NCI-H774 (cell line): ENCODE measurements around the gene P2RY6.

Experiments used
- DNase-seq: peaks from one replicate; lab custom pipeline; 2025; lab: John Stamatoyannopoulos, UW

Gene P2RY6

GRCh38 chr11:73317803-73318202 lies 45.7 kb downstream of the P2RY6 start:
- no peak for DNase-seq

DNA sequence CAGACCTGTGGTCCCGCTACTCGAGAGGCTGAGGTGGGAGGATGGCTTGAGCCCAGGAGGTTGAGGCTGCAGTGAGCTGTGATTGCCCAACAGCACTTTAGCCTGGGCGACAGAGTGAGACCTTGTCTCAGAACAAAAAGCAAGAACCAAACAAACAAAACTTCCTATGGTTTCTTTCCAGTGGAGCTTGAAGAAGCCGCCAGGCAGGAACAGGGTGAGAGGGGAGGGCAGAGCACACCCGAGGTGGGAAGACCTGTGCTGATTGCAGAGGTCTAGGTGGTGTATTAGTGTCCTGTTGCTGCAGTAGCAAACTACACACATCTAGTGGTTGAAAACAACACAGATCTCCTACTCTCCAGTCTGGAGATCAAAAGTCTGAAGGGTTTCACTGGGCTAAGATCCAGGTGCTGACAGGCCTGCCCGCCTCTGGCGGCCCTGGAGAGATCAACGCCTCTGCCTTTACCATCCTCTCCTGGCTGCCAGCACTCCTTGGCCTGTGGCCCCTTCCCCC lies 46.4 kb downstream of the P2RY6 start:
- DNase-seq = no peak

GRCh38 chr11:73320763-73321603 lies 48.8 kb downstream of the P2RY6 start:
- DNase-seq = no peak

DNA sequence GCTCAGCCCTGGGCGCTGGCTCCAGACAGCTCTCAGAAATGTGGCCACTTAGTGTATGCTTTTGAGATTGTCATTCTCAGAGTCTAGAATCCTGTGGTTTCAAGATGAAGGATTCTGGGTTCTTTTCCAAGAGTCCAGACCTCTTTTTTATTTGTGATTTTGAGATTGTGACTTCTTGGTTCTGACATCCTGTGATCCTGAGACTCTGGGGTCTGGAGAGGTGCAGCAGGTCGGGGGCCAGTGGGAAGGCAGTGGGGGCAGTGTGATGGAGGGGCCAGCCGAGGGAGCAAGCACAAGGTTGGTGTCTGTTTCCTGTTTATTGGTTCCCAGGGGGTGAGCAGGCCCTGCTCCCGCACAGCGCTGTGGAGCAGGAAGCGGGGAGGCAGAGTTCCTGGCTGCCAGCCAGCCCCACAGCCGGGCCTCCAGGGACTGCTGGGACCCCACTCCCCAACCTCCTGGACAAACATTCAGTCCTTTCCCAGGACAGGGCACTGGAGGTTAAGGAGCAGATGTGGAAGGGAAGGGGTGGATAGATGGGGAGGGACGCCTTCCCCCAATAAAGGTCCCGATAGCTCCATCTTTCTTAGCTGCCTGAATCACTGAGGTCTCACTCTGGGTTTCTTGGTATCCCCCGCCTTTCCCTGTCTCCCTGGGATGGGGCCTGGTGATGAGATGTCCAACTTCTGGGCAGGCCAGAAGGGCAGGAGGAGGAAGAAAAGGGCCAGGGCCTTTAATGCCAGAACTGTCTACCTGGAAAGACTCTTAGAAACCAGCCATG lies 49.7 kb downstream of the P2RY6 start:
- DNase-seq = no peak

DNA sequence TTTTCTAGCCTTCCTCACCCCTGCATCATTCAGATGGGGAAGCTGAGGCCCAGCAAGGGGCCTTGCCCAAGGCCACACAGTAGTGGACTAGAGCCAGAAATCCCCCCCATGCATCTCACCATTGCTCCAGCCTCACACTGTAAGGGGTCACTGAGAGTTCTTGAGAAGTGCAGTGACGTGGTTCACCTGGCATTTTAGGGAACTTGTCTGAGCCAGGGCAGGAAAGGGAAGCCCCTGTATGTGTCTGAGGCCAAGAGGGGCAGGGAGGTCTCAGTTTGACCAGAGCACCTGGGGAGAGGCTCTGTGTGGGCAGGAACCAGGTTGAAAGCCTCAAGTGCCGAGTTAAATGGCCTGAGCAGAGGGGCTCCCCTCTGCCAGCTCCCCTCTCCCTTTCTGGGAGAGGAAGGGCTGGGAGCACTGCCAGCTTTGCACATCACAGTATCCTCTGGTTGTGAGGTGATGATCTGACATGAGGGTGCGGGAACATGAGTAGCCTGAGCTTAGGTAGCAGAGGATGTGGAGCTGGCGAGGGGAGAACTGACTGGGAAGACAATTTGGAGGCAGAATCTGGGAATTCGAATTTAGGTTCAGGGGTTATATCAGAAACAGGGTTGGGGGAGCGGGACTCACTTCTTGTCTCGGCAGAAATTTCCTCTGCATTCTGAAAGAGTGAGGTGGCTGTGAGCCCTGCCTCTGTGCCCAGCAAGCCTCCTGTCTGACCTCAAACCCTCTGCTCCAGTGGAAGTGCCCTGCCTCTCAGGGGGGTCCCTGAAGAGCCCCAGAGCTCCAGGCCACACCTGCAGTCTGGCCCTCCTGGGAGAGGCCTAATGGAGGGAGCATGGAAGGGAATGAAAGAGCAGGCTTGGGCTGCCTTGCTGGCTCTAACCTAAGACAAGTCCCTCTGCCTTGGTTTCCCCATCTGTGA lies 50.5 kb downstream of the P2RY6 start:
- no peak for DNase-seq

DNA sequence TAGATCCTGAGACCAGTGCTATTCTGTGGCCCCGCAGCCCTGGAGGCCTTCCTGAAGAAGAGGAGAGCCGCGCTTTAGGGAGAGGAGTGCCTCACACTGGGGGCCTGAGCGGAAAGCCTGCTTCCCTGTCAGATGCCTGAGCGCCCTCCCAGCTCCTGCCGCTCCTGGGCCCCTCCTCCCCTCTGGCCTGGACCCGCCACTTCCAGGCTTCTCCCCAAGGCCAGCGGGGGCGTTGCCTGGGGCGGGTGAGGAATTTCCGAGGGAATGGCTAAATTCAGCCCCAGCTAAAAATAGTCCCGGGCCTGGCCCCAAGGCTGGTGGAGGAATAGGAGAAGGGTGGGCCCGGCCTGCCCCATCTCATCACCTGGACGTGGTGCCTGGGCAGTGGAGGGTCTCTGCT lies 51.3 kb downstream of the P2RY6 start:
- no peak for DNase-seq

DNA sequence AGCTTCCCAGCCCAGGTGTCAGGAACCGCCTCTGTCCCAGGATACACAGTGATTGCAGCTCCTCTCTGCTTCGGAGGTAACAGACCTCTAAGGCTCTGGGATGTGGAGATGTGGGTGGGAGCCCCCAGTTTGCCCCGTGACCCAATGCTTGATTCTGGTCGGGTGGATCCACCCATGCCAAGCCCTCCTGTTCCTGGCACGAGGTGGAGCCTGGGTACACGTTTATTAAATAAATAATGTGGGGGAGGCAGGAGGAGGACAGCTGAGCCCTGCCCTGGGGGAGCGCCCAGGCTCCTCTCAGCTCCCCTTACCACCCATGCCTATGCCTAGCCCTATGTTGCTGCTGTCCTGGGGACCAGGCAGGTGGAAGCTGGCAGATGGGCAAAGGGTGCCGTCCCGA lies 52.0 kb downstream of the P2RY6 start:
- no peak for DNase-seq

GRCh38 chr11:73324665-73325035 lies 52.5 kb downstream of the P2RY6 start:
- no peak for DNase-seq

- no peak for DNase-seq
These were observed 53.2 kb downstream of the P2RY6 start for GRCh38 chr11:73325036-73325981.

DNA sequence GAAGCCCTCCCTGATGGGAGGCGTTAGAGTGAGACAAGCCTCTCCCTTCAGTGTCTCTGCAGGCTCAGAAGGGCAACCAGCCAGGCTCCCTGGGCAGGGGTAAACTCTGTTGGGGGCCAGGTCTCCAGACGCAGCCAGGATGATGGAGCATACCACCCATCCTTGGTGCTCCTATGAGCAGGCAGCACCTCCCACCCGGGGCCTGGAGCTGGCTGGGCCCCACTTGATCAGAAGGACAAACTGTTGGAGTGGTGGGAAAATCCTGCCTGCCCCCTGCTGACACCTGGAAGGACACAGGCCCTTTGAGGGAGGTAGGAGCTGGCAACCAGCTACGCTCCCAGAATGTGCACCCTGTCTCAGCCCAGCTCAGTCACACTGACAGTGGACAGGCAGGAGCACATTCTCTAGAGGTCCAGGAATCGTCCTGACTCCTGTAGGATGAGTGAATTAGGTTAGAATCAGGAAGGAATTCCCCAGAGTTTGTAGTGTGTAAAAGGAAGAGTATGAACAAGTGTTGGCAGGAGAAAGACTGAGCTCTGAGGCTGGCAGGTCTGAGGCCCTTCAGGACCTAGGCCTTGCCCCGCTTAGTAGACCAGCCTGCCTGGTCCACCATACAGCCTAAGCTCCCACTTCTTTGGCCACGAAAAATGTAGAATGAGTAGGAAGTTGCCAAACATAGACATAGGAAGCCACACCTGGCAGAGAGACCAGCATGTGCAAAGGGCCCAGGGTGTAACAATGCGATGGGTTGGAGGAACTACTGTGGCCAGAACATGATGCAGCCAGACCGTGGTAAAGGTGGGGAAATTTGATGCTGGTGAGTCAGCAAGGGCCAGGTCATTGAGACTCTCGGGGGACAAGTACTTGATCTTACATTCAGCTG lies 55.0 kb downstream of the P2RY6 start:
- no peak for DNase-seq

GRCh38 chr11:73327812-73328364 lies 55.8 kb downstream of the P2RY6 start:
- DNase-seq = no peak

DNA sequence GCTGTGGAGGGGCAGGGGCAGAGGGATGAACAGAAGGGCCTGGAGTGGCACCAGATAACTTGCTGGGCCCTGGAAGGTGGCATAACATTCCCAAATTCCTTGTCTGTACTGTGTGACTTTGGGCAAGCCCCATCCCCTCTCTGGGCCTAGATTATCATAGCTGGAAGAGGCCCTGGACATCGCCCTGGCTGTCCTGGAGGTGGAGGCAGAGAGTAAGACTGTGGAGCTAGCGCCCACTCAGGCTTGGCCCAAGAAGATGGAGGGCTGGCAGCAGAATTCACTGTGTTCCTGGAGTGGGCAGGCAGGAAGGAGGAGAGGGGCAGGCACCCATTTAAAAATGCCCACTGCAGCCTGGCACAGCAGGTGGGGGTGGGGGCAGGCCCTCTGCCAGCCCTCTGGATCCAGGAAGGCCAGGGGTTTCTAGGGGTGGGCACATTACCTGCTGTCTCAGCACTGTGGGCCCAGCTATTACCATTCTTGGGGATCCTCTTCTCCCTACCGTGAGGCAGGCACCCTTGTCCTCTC lies 58.5 kb downstream of the P2RY6 start:
- DNase-seq = no peak

DNA sequence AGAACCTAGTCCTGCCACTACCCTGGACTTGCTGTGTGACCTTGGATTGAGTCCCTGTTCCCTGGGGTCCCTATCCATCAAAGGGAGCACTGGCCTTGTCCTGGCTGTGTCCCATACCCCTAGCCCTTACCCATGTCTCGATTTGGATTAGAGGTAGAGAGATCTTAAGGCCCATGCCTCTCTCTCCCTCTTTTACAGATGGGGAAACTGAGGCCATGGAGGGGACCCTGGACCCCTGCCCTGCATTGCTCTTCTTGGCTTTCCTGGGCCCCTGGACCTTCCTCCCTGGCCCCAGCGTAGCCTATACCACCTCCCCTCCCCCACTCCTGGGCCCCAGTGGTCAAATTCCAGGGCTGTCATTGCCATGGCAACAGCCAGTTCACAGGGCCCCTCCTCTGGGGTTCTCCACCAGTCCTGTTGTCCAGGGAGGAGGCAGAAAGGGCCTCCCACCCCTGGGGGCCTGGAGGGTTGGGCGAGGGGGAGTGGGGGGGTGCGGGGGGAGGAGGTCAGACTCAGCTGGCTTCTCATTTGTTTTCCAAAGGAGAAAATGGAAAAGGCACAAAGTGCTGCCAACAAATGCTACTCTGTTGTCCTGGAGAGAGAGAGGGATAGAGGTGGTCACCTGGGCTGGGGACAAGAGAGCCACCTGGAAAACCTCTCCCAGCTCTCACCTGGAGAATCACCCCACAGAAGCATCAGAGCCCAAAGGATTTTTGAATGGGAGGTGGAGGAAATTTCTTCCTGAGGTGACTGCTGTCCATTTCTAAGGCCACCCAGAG lies 59.2 kb downstream of the P2RY6 start:
- DNase-seq = no peak

GRCh38 chr11:73333173-73333572 lies 61.0 kb downstream of the P2RY6 start:
- no peak for DNase-seq

- no peak for DNase-seq
These were observed 61.7 kb downstream of the P2RY6 start for GRCh38 chr11:73333640-73334383.

DNA sequence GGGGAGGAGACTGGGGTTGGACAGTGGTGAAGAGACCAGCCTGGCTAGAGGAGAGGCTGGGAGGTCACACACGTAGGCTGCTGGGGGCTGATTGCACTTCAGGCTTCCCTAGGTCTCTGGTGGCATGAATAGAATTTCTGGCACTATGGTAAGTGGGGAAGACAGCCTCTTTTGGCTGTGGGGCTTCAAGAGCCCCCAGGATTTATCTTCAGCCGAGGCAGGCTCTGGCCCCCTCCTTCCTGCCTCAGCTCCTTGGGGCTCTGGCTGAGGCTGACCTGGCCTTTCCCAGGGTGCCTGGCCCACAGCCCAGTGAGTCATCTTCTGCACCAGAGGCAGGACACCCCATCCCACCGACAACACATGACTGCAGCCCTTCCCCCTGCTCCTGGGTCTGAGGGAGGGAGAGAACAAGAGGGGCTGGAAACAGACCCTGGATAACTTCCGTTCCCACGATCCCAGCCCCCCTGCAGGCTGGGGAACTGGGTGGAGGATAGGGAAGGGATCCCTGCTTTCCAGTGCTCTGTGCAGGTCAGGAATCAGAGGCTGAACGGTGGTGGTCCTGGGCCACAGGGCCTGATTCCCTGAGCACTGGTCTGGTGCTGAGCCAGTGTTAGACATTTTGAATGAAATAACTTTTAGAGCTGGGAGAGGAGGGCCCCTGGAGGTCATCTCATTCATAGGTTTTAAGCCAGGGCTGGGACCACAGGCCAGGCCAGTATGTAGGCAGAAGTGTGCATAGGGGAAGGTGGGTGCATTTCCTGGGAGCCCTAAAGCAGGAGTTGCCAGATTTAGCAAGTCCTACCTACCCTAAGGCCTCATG lies 62.5 kb downstream of the P2RY6 start:
- DNase-seq = no peak
